GM12891 (cell line): ENCODE measurements around the gene ADGRL1.

Experiments used
- PAX5 ChIP-seq: IDR thresholded peaks from 2 replicates; pipeline ENCODE4 v1.6.1; 2011; ENCODE audit warnings: low read length, moderate library complexity, mild to moderate bottlenecking; ENCODE audit not compliant: insufficient read depth, severe bottlenecking
- POLR2A ChIP-seq: IDR thresholded peaks from 2 replicates; pipeline ENCODE4 v1.6.1; 2011; ENCODE audit warnings: low read depth, low read length, control low read depth
- POLR2AphosphoS5 ChIP-seq: IDR thresholded peaks from 2 replicates; pipeline ENCODE4 v1.6.1; 2011; ENCODE audit warnings: low read depth, low read length, control low read depth
- TAF1 ChIP-seq: IDR thresholded peaks from 2 replicates; pipeline ENCODE4 v1.6.1; 2011; ENCODE audit warnings: low read depth, low read length, control low read depth

- TF ChIP-seq POLR2A (no peak), TAF1 (no peak), POLR2AphosphoS5 (no peak), PAX5 (no peak)
Observed at GRCh38 chr19:14105680-14106079, 100.3 kb downstream of the ADGRL1 start.
